ENCODE data around the gene RPS2. TPM values are rescaled to one million over a fixed set of nuclear protein-coding genes. Genes with fewer than 3 reads are reported as not detected.

RPS2 gene
- total RNA-seq, 1 donor from 2014 or later = 3,117 TPM

DNA sequence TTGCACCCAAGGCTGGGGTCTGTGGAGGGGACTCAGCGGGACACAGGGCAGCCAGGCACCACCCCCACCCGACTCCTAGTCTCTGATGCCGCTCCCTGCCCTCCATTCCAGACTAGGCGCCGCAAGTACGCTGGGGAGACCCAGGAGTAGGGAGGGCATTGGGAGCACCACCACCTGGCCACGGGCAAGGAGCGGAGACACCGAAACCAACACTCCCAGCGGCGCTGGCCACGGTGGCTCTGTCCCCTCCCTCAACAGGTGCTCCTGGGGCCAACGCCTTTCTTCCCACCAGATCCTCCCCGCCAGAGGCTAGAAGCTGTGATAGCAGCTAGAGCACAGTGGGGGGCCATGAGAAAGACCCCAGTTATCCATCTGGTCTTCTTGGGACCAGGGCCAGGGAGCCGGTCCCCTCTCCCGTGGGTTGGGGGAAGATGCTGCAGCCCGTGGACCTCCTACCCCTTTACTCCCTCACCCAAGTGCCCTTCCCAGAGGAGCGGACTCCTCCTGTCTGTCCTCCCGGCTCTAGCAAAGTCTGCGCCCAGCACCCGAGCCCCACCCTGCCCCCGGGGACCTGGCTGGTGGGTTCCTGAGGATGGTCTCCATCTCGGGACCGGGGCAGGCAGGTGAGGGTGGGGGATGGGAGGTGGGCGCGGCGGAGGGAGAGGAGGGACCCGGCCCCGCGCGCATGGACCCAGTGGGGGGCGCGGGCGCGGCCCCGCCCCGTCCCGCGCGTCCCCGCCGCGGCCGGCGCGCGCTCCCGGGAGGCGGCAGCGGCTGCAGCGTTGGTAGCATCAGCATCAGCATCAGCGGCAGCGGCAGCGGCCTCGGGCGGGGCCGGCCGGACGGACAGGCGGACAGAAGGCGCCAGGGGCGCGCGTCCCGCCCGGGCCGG lies 24.8 kb upstream of the RPS2 start, which contains the start of gene SYNGR3:
SYNGR3 (plus strand) TSS at position 762 of the 892 bp plus-strand sequence. CDS start 133 bp downstream, outside the sequence.
- peaks cover 35% of the 10 kb centered on the region for H3K4me1 ChIP-seq
- H3K36me3 ChIP-seq = peaks cover 0 to 13% of the 10 kb centered on the region in 2 donors
- no peaks in the 10 kb centered on the region for H3K9me3 ChIP-seq
- TF ChIP-seq POLR2A (IDR thresholded peaks at IDR 0.05) (no peak), POLR2AphosphoS5 (IDR thresholded peaks at IDR 0.05; ENCODE audit: insufficient read depth in 1 of 2, low read depth in 1 of 2) (no peak)
- TF ChIP-seq, protein P1, sequence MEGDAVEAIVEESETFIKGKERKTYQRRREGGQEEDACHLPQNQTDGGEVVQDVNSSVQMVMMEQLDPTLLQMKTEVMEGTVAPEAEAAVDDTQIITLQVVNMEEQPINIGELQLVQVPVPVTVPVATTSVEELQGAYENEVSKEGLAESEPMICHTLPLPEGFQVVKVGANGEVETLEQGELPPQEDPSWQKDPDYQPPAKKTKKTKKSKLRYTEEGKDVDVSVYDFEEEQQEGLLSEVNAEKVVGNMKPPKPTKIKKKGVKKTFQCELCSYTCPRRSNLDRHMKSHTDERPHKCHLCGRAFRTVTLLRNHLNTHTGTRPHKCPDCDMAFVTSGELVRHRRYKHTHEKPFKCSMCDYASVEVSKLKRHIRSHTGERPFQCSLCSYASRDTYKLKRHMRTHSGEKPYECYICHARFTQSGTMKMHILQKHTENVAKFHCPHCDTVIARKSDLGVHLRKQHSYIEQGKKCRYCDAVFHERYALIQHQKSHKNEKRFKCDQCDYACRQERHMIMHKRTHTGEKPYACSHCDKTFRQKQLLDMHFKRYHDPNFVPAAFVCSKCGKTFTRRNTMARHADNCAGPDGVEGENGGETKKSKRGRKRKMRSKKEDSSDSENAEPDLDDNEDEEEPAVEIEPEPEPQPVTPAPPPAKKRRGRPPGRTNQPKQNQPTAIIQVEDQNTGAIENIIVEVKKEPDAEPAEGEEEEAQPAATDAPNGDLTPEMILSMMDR (IDR thresholded peaks at IDR 0.05) = no peak
- no peak for DNase-seq (ENCODE audit: extremely low spot score in 2 of 2)
- intact Hi-C loops (cut with DNase I) = no loop called here
- peaks cover 9% of the 10 kb centered on the region for H3K27me3 ChIP-seq
- H3K27ac ChIP-seq = no peak within 1 kb of the TSS
- H3K4me3 ChIP-seq = peak within 1 kb of the TSS; percentile 20 to 25

DNA sequence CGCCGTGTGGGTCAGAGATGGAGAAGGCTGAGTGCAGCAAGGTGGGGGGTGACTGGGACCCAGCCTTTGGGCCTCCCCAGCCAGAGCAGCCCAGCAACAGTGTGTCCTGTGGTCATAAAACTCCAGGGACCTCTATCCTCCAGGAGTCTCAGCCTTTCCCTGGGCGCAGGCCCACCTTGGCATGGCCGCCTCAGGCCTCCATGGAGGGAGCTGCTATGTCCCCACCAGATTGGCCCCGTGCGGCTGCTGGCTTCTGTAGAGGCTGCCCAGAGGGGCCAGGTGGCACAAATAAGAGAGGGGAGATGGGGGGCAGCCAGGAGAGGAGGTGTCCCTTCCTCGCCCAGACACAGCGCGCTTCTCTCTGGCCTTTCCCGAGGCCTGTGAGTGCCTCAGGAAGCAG lies 22.6 kb upstream of the RPS2 start:
- H3K27me3 ChIP-seq = peaks cover 9% of the 10 kb centered on the region
- intact Hi-C loops (cut with DNase I) = no loop called here
- TF ChIP-seq POLR2A (IDR thresholded peaks at IDR 0.05) = no peak
- TF ChIP-seq, protein P1 (IDR thresholded peaks at IDR 0.05) = no peak
- no peak for TF ChIP-seq POLR2AphosphoS5 (IDR thresholded peaks at IDR 0.05; ENCODE audit: insufficient read depth in 1 of 2, low read depth in 1 of 2)
- H3K27ac ChIP-seq = no peak overlapping the region
- peaks cover 0 to 13% of the 10 kb centered on the region in 2 donors for H3K36me3 ChIP-seq
- peaks cover 43% of the 10 kb centered on the region for H3K4me1 ChIP-seq
- H3K9me3 ChIP-seq = no peaks in the 10 kb centered on the region
- DNase-seq (ENCODE audit: extremely low spot score in 2 of 2) = no peak
- no peak overlapping the region for H3K4me3 ChIP-seq

DNA sequence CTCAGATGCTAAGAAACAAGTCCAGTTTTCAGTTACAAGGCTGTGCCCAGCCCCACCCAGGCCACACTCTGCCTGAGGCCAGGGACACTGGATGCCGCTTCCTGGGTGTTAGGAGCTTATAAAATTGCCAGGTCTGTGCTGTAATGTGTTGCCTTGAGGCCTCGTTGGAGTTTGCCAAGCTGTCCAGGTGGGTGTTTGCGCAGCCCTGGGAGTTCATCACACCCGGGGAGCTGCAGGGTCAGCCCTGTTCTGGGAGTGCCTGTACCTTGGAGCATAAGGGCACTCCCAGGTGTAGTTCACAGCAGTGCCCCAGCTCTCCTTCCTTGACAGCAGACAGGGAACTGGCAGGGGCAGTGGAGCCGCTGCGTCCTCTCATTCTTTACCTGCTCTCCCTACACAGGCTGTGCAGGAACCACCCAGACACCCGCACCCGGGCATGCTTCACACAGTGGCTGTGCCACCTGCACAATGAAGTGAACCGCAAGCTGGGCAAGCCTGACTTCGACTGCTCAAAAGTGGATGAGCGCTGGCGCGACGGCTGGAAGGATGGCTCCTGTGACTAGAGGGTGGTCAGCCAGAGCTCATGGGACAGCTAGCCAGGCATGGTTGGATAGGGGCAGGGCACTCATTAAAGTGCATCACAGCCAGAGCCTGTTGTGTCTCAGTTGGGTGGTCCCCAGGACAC lies 21.0 kb upstream of the RPS2 start:
- TF ChIP-seq, protein P1 (IDR thresholded peaks at IDR 0.05) = no peak
- TF ChIP-seq POLR2A (IDR thresholded peaks at IDR 0.05) (no peak), POLR2AphosphoS5 (IDR thresholded peaks at IDR 0.05; ENCODE audit: insufficient read depth in 1 of 2, low read depth in 1 of 2) (no peak)
- DNase-seq (ENCODE audit: extremely low spot score in 2 of 2) = no peak
- H3K27me3 ChIP-seq = peaks cover under 1% of the 10 kb centered on the region
- H3K4me3 ChIP-seq = no peak overlapping the region
- peaks cover 27% of the 10 kb centered on the region for H3K4me1 ChIP-seq
- H3K9me3 ChIP-seq = no peaks in the 10 kb centered on the region
- H3K36me3 ChIP-seq = peaks cover 0 to 13% of the 10 kb centered on the region in 2 donors
- intact Hi-C loops (cut with DNase I) = no loop called here
- H3K27ac ChIP-seq = no peak overlapping the region

DNA sequence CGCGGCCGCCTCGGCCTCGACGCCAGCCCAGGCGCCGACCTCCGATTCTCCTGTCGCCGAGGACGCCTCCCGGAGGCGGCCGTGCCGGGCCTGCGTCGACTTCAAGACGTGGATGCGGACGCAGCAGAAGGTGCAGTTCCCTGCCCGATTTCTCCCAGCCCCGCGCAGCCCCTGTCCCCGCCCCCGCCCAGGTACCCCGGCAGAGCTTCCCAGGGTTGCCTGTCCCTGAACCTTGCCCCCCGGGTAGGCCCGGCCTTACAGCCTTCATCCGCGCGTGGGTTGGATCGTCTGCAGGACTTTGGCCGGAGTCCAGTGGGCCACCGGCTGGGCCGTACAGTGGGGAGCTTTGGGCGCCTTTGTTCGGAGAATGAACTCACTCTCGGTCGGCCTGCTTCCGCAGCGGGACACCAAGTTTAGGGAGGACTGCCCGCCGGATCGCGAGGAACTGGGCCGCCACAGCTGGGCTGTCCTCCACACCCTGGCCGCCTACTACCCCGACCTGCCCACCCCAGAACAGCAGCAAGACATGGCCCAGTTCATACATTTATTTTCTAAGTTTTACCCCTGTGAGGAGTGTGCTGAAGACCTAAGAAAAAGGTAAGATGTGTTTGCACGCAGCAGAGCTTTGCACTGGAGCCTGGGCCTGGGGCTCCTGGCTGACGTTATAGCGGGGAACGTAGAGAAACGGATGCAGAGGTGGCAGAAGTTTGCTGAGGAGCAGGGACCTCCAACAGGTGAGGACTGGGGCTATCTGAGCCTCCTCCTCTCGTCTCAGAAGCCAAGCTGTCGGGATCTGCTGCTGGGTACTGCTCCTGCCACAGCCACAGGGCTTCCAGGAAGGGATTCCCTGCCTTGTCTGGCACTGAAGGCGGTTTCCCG lies 20.0 kb upstream of the RPS2 start:
- Histone ChIP-seq H3K27ac (peak overlapping the region; percentile 53), H3K4me1 (peaks cover 28% of the 10 kb centered on the region), H3K9me3 (no peaks in the 10 kb centered on the region), H3K27me3 (no peaks in the 10 kb centered on the region), H3K36me3 (peaks cover 0 to 13% of the 10 kb centered on the region in 2 donors), H3K4me3 (peak overlapping the region; percentile 59 to 87)
- DNase-seq (ENCODE audit: extremely low spot score in 2 of 2) = no peak
- TF ChIP-seq, protein P1 (IDR thresholded peaks at IDR 0.05) = no peak
- no peak for TF ChIP-seq POLR2AphosphoS5 (IDR thresholded peaks at IDR 0.05; ENCODE audit: insufficient read depth in 1 of 2, low read depth in 1 of 2)
- TF ChIP-seq POLR2A (IDR thresholded peaks at IDR 0.05) = no peak
- intact Hi-C loops (cut with DNase I) = no loop called here
